ENCODE data around the gene ZNF79. TPM values are rescaled to one million over a fixed set of nuclear protein-coding genes. Genes with fewer than 3 reads are reported as not detected.

The ZNF79 gene
- total RNA-seq, 3 donors from 2014 or later: 5.1 to 13.6 (median 5.7) TPM

- H3K4me3 ChIP-seq: no peak overlapping the region
- ATAC-seq (no peak), DNase-seq (no peak)
- TF ChIP-seq, protein P1, sequence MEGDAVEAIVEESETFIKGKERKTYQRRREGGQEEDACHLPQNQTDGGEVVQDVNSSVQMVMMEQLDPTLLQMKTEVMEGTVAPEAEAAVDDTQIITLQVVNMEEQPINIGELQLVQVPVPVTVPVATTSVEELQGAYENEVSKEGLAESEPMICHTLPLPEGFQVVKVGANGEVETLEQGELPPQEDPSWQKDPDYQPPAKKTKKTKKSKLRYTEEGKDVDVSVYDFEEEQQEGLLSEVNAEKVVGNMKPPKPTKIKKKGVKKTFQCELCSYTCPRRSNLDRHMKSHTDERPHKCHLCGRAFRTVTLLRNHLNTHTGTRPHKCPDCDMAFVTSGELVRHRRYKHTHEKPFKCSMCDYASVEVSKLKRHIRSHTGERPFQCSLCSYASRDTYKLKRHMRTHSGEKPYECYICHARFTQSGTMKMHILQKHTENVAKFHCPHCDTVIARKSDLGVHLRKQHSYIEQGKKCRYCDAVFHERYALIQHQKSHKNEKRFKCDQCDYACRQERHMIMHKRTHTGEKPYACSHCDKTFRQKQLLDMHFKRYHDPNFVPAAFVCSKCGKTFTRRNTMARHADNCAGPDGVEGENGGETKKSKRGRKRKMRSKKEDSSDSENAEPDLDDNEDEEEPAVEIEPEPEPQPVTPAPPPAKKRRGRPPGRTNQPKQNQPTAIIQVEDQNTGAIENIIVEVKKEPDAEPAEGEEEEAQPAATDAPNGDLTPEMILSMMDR (IDR thresholded peaks at IDR 0.05): no peak
- H3K4me1 ChIP-seq (ENCODE audit: low read depth): peaks cover 18% of the 10 kb centered on the region
- intact Hi-C loops (cut with DNase I, micrococcal nuclease): no loop called here
- no peaks in the 10 kb centered on the region for H3K9me3 ChIP-seq
- H3K36me3 ChIP-seq (ENCODE audit: low read depth): peaks cover 5% of the 10 kb centered on the region
These were observed 21.9 kb downstream of the ZNF79 start for GRCh38 chr9:127445851-127446712.

- intact Hi-C loops (cut with DNase I, micrococcal nuclease): no loop called here
- Histone ChIP-seq H3K36me3 (ENCODE audit: low read depth) (peaks cover 5% of the 10 kb centered on the region), H3K9me3 (no peaks in the 10 kb centered on the region), H3K4me1 (ENCODE audit: low read depth) (peaks cover 18% of the 10 kb centered on the region), H3K4me3 (no peak overlapping the region)
- DNase-seq (no peak), ATAC-seq (no peak)
- TF ChIP-seq, protein P1 (IDR thresholded peaks at IDR 0.05): no peak
These were observed 22.7 kb downstream of the ZNF79 start for GRCh38 chr9:127446713-127447415.

GRCh38 chr9:127447416-127448111, 23.4 kb downstream of the ZNF79 start:
- Histone ChIP-seq H3K36me3 (ENCODE audit: low read depth) (peaks cover 5% of the 10 kb centered on the region), H3K4me3 (no peak overlapping the region), H3K9me3 (no peaks in the 10 kb centered on the region), H3K4me1 (ENCODE audit: low read depth) (peaks cover 24% of the 10 kb centered on the region)
- ATAC-seq (no peak), DNase-seq (no peak)
- TF ChIP-seq, protein P1 (IDR thresholded peaks at IDR 0.05): no peak
- intact Hi-C loops (cut with DNase I, micrococcal nuclease): no loop called here

DNA sequence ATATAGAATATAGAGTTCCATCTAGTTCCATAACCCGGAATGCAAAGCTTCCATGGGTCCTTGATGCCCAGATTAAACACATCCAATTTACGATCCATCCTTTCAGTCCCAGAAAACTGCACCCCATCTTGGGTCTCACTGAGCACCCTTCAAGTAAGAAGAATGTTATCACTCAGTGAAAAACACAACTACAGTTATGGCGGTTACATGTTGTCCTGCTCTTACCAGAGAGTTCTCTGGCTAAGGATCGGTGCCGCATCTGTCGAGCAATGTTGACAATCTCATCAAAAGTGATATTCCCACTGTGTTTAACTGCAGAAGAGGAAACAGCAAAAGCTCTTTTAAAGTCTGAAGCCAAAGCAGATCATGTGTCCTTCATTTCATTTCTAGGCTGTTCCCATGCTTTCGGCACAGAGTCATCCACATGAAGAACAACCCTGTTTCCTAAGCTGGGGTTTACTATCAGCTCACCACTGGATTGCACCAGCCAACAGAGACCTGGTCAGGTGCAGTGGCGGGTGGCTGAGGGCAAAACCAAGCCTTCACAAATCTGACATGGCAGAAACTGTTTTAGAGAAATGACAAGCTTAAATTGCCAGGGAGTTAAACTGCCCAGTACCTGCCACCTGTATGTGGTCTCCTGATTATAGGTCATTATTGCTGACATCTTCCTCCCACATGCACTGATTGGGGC, 24.1 kb downstream of the ZNF79 start:
- intact Hi-C loops (cut with DNase I, micrococcal nuclease): no loop called here
- H3K4me1 ChIP-seq (ENCODE audit: low read depth): peaks cover 26% of the 10 kb centered on the region

More for the DNA sequence above, 24.1 kb downstream of the ZNF79 start:
- no peak overlapping the region for H3K4me3 ChIP-seq
- peaks cover 5% of the 10 kb centered on the region for H3K36me3 ChIP-seq (ENCODE audit: low read depth)
- ATAC-seq (no peak), DNase-seq (no peak)
- TF ChIP-seq, protein P1 (IDR thresholded peaks at IDR 0.05): no peak
- H3K9me3 ChIP-seq: no peaks in the 10 kb centered on the region
